Iris pigment epithelial cell (primary cell): ENCODE measurements around the gene CAMK1D.
"Not testable (repeated sequence)": the region's sequence is repeated elsewhere in the genome, so short reads cannot be mapped to it uniquely, and the experiment has no call there.

Experiments
- DNase-seq: peaks from one replicate; pipeline ENCODE4 v3.0.0-alpha.2; 2011; ENCODE audit warnings: low read depth

The CAMK1D gene

GRCh38 chr10:12340937-12341336 lies 8.4 kb upstream of the CAMK1D start:
- DNase-seq, result no peak

DNA sequence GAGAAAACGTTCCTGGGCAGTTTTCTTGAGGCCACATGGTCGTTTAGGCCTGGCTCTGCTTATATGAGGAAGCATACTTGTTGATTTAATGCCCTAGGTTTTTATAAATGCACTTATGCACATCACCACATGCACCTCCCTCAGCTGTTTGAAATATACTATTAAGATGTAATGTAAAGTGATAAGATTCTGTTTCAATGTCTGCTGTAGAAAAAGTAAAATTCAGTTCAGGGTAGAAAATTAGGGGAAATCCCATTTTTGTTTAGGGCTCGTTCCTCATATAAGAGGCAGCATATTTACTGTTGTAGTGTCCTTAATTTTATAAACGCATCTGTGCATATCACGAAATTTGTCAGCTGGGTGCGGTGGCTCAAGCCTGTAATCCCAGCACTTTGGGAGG lies 7.8 kb upstream of the CAMK1D start:
- no peak for DNase-seq

- DNase-seq, result no peak
Measured at GRCh38 chr10:12344375-12345110, 4.8 kb upstream of the CAMK1D start.

DNA sequence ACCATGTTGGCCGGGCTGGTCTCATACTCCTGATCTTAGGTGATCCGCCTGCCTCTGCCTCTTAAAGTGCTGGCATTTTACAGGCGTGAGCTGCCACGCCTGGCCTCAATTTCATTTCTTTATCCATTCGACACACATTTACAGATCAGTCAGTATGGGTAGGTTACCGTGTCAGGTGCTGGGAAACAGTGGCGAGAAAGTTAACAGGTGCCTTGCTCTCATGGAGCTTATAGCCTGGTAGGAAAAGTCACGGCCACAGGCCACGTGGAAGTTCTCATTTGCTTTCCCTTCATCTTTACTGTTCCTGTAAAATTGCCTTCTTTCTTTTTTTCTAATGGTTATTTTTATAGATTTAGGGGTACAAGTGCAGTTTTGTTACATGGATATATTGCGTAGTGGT lies 2.6 kb upstream of the CAMK1D start:
- DNase-seq, result no peak

- DNase-seq, result no peak
Measured at GRCh38 chr10:12348294-12348869, 965 bp upstream of the CAMK1D start.

- DNase-seq, result no peak
Measured at GRCh38 chr10:12349629-12350166, 351 bp downstream of the CAMK1D start.

DNA sequence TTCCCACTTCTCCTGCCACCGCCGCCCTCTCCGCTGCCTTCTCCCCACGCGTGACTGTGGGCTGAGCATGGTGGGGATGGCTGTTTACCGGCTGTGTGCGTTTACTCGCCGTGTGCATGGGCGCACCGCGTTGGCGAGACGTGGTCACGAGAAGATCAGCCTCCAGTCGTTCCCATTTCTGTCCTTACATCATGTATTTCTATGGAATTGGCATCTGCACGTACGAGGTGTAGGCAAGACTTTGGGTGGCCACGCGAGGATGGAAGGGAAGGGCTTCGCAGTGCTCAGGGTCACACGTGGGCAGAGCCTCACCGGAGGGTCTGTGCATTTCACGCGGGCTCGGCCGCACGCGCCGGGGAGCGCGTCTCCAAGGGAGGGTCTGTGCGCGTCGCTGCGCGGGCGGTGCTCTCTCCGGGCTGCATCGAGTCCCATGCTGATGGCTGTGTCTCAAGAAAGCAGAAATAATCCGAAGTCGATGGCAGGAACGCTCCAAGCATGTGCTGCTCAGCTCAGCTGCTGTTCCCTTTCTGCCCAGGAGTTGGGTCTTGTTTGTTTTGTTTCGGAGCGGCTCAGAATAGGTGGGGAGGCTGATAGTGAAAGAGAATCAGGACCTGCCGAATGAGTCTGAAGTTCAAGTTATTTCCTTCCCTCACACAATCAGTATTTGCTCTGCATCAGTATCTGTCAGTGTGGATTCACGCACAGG lies 973 bp downstream of the CAMK1D start:
- peak; percentile 33 for DNase-seq

DNA sequence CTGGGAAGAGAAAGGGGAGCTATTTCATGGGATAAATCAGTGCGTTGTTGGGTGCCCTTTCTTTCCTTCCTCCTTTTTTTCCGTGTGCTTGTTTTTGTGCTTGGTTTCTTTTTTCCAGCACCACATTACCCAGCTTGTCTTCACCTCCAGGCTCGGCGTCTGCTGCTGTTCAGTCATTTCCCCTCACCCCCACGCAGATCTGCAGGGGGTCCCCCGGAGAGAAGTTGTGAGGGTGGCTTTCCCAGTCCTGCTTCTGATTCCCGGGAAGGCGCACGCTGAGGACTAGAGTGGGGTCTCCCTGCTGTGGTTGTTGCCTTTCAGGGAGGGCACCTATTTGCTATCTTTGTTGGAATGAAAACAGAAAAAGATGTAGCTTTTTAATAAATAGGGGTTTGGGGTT lies 1.6 kb downstream of the CAMK1D start:
- peak; percentile 13 for DNase-seq

- no peak for DNase-seq
Measured at GRCh38 chr10:12351447-12351846, 2.1 kb downstream of the CAMK1D start.

- DNase-seq, result no peak
Measured at GRCh38 chr10:12351889-12352288, 2.5 kb downstream of the CAMK1D start.

DNA sequence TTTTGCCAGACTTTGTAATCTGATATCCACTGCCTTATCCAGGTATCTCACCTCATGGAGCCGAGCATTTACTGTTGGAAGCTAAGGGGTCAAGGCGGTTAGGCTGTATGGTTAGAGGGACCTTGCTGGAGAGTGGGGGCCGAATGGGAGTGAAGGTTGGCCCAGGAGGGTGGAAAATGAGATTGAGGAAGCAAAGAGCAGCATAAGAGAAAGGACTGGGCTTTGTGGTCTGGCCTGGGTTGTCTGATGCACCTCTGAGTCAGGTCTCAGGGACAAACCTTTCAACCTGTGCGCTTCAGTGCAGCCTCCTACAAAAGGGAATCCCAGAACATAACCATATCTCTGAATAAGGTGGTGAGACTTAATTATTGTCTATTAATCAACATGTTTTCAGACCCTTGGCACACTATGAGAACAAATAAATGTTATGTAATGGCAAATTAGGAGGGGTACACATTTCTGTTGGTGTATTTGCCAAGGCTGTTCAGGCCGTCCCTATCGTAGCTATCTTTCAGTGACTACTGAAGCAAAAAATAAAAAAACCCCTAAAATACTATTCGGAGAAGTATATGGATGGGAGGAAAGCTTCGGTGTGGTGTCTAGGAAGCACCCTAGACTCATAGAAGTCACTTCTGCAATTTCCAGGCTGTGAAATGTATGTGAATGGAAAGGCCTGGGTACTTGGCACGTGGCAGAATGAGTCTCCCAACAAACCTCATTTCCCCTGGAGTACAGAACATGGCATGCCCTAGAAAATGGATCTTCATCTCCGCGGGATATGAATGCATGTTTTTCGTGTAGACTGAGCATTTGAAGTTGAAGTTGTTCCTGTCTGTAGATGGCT lies 4.3 kb downstream of the CAMK1D start:
- DNase-seq, result no peak

DNA sequence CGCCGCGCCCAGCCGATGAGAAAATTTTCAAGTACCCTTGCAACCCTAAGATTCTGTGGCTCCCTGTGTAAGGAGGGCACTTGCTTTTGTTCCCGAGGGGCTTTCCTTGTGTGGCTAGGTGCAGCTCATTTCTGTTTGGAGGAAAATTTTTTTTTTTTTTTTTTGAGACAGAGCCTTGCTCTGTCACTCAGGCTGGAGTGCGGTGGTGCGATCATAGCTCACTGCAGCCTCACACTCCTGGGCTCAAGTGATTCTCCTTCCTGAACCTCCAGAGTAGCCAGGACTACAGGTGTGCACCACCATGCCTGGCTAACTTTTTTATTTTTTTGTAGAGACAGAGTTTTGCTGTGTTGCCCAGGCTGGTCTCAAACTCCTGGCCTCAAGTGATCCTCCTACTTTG lies 5.3 kb downstream of the CAMK1D start:
- DNase-seq, result not testable (repeated sequence)

- DNase-seq, result no peak
Measured at GRCh38 chr10:12355384-12355783, 6.0 kb downstream of the CAMK1D start.

- DNase-seq, result no peak
Measured at GRCh38 chr10:12357525-12358151, 8.3 kb downstream of the CAMK1D start.

GRCh38 chr10:12358863-12359564 lies 9.7 kb downstream of the CAMK1D start:
- DNase-seq, result no peak

- no peak for DNase-seq
Measured at GRCh38 chr10:12360461-12360860, 11.1 kb downstream of the CAMK1D start.

DNA sequence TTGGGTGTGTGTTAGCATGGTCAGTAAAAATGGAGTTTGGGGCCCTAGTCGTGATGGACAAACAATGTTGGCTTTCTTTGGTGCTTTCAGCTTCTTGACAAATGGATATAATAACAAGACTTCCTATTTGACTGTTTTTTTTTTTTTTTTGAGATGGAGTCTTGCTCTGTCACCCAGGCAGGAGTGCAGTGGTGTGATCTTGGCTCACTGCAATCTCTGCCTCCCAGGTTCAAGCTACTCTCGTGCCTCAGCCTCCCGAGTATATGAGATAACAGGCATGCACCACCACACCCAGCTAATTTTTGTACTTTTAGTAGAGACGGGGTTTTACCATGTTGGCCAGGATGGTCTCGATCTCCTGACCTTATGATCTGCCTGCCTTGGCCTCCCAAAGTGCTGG lies 11.8 kb downstream of the CAMK1D start:
- not testable (repeated sequence) for DNase-seq

- DNase-seq, result no peak
Measured at GRCh38 chr10:12364559-12364958, 15.2 kb downstream of the CAMK1D start.

DNA sequence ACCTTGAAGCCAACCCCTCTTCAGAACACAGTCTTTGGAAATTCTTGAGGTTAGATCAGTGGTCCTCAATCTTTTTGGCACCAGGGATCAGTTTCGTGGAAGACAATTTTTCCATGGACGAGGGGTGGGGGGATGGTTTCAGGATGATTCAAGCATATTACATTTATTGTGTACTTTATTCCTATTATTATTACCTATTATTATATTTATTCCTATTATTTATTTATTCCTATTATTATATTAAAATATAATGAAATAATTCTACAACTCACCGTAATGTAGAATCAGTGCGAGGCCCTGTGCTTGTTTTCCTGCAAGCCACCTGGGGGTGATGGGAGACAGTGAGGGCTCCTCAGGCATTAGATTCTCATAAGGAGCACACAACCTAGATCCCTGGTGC lies 17.9 kb downstream of the CAMK1D start:
- no peak for DNase-seq

- DNase-seq, result no peak
Measured at GRCh38 chr10:12369982-12370381, 20.6 kb downstream of the CAMK1D start.

GRCh38 chr10:12372846-12373245 lies 23.5 kb downstream of the CAMK1D start:
- DNase-seq, result no peak
